ENCODE measurements around the gene ZNF552.
"Not testable (repeated sequence)": the region's sequence is repeated elsewhere in the genome, so short reads cannot be mapped to it uniquely, and the experiment has no call there.

Gene ZNF552

GRCh38 chr19:57814505-57815246, at the start of gene ZNF552:
ZNF552 (minus strand) TSS chr19:57814913; CDS start chr19:57814743, 170 bp downstream.
- peak; percentile 70 to 72 for DNase-seq (ENCODE audit: low read depth in 2 of 2)

- not testable (repeated sequence) for DNase-seq (ENCODE audit: low read depth in 2 of 2)
These were observed 47.6 kb upstream of the ZNF552 start for GRCh38 chr19:57862351-57862750.

- not testable (repeated sequence) for DNase-seq (ENCODE audit: low read depth in 2 of 2)
These were observed 39.4 kb upstream of the ZNF552 start for GRCh38 chr19:57854117-57854516.

- DNase-seq (ENCODE audit: low read depth in 2 of 2), result not testable (repeated sequence)
These were observed 37.3 kb upstream of the ZNF552 start for GRCh38 chr19:57851812-57852603.

GRCh38 chr19:57850553-57851017, 35.9 kb upstream of the ZNF552 start:
- DNase-seq (ENCODE audit: low read depth in 2 of 2), result no peak

GRCh38 chr19:57849666-57850473, 35.2 kb upstream of the ZNF552 start, which contains the start of gene ZNF587:
ZNF587 (plus strand) TSS chr19:57849859; CDS start chr19:57850039, 180 bp downstream.
- DNase-seq (ENCODE audit: low read depth in 2 of 2), result peak; percentile 44 to 55

- not testable (repeated sequence) for DNase-seq (ENCODE audit: low read depth in 2 of 2)
These were observed 34.5 kb upstream of the ZNF552 start for GRCh38 chr19:57849162-57849665.

GRCh38 chr19:57847164-57847563, 32.5 kb upstream of the ZNF552 start:
- DNase-seq (ENCODE audit: low read depth in 2 of 2), result not testable (repeated sequence)

- DNase-seq (ENCODE audit: low read depth in 2 of 2), result no peak
These were observed 26.5 kb upstream of the ZNF552 start for GRCh38 chr19:57841122-57841763.

- DNase-seq (ENCODE audit: low read depth in 2 of 2), result not testable (repeated sequence)
These were observed 24.0 kb upstream of the ZNF552 start for GRCh38 chr19:57838622-57839191.

- not testable (repeated sequence) for DNase-seq (ENCODE audit: low read depth in 2 of 2)
These were observed 22.3 kb upstream of the ZNF552 start for GRCh38 chr19:57836991-57837390.

- peak in 1 of 2 experiments; percentile 3 for DNase-seq (ENCODE audit: low read depth in 2 of 2)
These were observed 15.4 kb upstream of the ZNF552 start, which contains the start of gene ZNF587B for GRCh38 chr19:57830071-57830602. ZNF587B (plus strand) TSS chr19:57830299; CDS start chr19:57830529, 230 bp downstream.

GRCh38 chr19:57829316-57829715, 14.6 kb upstream of the ZNF552 start:
- DNase-seq (ENCODE audit: low read depth in 2 of 2), result no peak

GRCh38 chr19:57825511-57825910, 10.8 kb upstream of the ZNF552 start:
- no peak for DNase-seq (ENCODE audit: low read depth in 2 of 2)

GRCh38 chr19:57823608-57824007, 8.9 kb upstream of the ZNF552 start:
- not testable (repeated sequence) for DNase-seq (ENCODE audit: low read depth in 2 of 2)

GRCh38 chr19:57823155-57823554, 8.4 kb upstream of the ZNF552 start:
- DNase-seq (ENCODE audit: low read depth in 2 of 2), result not testable (repeated sequence)

GRCh38 chr19:57821501-57821900, 6.8 kb upstream of the ZNF552 start:
- DNase-seq (ENCODE audit: low read depth in 2 of 2), result not testable (repeated sequence)

GRCh38 chr19:57821095-57821494, 6.4 kb upstream of the ZNF552 start:
- not testable (repeated sequence) for DNase-seq (ENCODE audit: low read depth in 2 of 2)

GRCh38 chr19:57820599-57820998, 5.9 kb upstream of the ZNF552 start:
- no peak for DNase-seq (ENCODE audit: low read depth in 2 of 2)
